ENCODE measurements around the gene PXN.
"Not testable (repeated sequence)": the region's sequence is repeated elsewhere in the genome, so short reads cannot be mapped to it uniquely, and the experiment has no call there.

Gene PXN

GRCh38 chr12:120252071-120252906 is 13.2 kb downstream of the PXN start:
- TF ChIP-seq CTCF (conservative IDR thresholded peaks at IDR 0.05) = no peak
- H3K27ac ChIP-seq = no peak overlapping the region

GRCh38 chr12:120251364-120252070 is 14.0 kb downstream of the PXN start:
- not testable (repeated sequence) for H3K27ac ChIP-seq

GRCh38 chr12:120249875-120250795 is 15.4 kb downstream of the PXN start:
- no peak for TF ChIP-seq CTCF (conservative IDR thresholded peaks at IDR 0.05)
- H3K27ac ChIP-seq = no peak overlapping the region

DNA sequence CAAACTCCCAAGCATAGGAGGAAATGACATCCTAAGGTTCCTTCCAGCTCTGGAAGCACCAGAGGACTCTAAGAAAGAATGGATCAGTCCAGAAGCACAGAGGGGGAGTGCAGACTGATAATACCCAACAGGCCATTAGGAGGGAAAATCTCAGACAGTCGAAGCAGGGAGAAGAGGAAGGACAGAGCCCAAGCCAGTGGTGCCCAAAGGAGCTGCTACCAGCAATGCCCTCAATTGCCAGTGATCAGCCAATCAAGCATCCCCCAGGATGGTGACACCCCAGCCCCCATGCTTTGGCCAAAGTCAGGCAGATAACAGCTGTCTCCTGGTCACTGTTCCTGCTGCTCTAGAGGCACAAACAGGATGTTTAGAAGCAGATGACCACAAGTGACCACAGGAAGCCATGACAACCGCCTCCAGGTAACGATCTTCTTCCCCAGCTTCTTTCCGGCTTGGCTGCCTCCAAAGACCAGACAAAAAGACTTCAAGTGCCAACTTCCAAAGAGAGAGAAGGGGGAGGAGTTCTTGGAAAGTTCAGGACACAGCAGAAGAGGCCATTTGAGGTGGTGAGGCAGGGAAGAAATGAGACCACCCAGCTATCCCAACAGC is 16.2 kb downstream of the PXN start:
- H3K27ac ChIP-seq = no peak overlapping the region
- TF ChIP-seq CTCF (conservative IDR thresholded peaks at IDR 0.05) = no peak

GRCh38 chr12:120247621-120248030 is 17.9 kb downstream of the PXN start:
- no peak overlapping the region for H3K27ac ChIP-seq
- TF ChIP-seq CTCF (conservative IDR thresholded peaks at IDR 0.05) = no peak

GRCh38 chr12:120247183-120247582 is 18.3 kb downstream of the PXN start:
- no peak for TF ChIP-seq CTCF (conservative IDR thresholded peaks at IDR 0.05)
- H3K27ac ChIP-seq = no peak overlapping the region

GRCh38 chr12:120246705-120247104 is 18.8 kb downstream of the PXN start:
- H3K27ac ChIP-seq = not testable (repeated sequence)
